GM18502 (cell line): Measurements from ENCODE around the gene FBN2.
"Not testable (repeated sequence)": the region's sequence is repeated elsewhere in the genome, so short reads cannot be mapped to it uniquely, and the experiment has no call there.

ENCODE experiments used
- ATAC-seq: cut with Tn5 transposase; IDR thresholded peaks from one replicate; pipeline ENCODE4 v1.9.1; 2021; ENCODE audit warnings: mild to moderate bottlenecking; ENCODE audit not compliant: unreplicated experiment, poor library complexity

Gene FBN2

DNA sequence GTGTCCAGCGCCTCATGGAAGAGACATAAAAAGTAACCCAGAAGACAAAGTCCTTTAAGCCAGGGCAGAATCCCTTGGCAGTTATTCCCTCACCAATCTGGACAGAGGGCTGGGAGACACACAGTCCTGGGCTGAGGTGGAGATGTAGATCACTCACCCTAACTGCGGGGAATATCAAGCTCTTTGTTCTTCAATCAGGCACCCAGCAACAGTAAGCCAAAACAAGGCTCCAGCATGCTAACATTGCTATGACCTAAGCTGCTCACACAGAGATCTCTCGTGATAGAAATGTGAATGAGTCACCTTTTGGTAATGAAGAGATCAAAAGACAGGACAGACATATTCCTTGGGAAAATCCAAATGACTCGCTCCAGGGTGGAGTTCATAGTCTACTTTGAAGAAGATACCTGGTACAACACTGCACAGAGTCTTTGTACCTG is 101.3 kb downstream of the FBN2 start:
- no peak for ATAC-seq

GRCh38 chr5:128435861-128436260 is 102.2 kb downstream of the FBN2 start:
- no peak for ATAC-seq

DNA sequence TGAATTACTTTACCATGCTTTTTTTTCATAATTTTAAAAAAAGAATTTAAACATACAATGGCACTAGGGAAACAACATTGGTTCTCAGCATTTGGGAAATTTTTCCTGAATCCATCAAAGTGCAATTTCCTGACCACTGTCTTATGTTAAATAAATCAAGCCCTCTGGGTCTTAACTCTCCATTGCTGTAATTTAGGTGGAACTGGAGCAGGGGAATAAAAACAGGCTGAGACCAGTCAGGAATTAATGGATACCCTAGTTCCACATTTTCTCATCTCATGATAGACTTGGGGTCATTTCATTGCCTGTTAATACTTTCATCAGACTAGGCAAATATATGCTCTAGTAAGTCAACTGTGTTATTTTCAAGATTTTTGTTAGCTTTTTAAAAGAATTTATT is 103.1 kb downstream of the FBN2 start:
- ATAC-seq, result no peak

DNA sequence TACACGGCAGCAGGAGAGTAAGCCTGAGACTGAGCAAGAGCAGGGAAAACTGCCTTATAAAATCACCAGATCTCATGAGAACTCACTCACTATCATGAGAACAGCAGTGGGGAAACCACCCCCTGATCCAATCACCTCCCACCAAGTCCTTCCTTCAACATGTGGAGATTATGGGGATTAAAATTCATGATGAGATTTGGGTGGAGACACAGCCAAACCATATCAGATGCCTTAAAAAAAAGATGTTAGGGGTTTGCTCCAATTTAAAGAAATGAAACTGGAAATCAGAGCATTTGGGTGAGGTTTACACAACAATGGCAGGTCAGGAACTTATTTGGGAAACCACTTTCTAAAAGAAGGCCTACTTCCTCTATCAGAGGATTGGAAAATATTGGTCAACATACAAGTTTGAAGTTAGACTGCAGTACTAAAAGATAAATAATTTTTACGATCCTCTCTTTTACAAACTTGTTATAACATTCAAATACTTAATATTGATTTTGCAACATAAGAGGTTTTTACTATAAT is 105.1 kb downstream of the FBN2 start:
- no peak for ATAC-seq

DNA sequence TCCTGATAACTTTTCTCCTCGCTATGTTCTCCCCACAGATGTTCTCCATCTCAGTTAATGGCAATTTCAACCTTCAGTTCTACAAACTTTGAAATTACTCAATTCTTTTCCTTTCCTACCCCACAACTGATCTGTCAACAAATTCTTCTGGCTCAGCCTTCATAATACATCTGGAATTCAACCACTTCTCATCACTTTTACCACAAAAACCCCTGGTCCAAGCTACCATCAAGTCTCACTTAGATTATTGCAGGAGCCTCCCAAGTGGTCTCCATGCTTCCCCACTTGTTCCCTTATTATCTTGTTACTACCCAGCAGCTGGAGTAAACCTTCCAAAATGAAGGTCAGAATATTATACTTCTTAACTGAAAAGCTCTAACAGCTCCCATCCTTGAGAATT is 110.1 kb downstream of the FBN2 start:
- ATAC-seq, result no peak

DNA sequence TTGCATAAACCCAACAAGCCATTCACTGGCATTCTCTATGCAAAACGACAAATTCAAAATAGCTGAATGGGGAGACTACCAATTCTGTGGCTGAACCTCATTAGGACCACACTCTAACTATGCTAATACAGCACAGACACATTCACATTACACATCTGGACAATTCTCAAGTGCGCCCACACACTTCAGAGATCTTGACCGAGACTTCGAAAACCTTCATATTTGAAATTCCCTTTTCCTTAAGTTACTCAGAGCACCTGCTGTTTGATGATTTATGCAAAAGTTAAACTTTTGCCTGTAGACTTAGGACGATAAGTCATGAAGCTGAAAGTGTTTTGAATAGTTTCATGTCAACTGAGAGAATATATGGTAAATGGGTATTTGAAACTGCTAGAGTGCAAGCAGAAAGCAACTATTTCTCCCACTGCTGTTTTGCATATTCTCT is 111.9 kb downstream of the FBN2 start:
- peak; percentile 79 for ATAC-seq

DNA sequence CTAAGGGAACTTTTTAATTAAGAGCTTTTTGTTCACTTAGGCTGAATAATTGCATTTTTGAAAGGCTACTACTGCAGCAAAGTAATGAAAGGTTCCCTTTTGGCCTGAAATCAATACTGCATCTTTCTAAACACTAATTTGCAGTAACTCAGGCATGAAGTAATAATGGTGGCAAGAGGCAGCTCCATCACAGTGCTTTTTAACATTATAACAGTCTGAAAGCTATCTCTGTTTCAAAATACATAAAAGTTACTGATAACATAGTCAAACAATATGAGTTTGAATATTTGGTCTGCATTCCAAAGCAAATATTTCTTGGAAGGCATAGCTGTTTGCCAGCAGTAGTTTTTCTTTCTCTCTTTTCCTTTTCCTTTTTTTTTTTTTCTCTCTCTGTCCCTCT is 113.4 kb downstream of the FBN2 start:
- no peak for ATAC-seq

GRCh38 chr5:128422612-128423011 is 115.4 kb downstream of the FBN2 start:
- ATAC-seq, result no peak

GRCh38 chr5:128414469-128414868 is 123.6 kb downstream of the FBN2 start:
- ATAC-seq, result no peak

DNA sequence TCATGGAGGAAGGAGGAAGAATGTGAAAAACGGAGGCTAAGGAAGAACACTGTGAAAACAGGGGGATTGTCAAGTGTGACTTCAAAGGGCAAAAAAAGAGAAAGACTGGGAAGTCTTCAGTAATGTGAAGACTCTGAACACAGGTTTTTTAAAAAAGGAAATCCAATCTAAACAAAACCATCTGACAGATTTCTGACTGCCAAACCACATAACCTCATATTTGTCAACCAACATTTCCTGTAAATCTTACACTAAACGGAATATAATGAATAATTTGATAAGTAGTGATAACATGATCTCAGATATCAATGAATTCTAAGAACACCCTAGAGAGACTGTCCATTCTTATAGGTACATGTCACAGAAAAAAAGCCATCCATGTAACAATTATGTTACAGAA is 124.7 kb downstream of the FBN2 start:
- no peak for ATAC-seq

- ATAC-seq, result no peak
Measured at GRCh38 chr5:128412145-128412930, 125.7 kb downstream of the FBN2 start.

GRCh38 chr5:128409166-128409800 is 128.8 kb downstream of the FBN2 start:
- ATAC-seq, result no peak

DNA sequence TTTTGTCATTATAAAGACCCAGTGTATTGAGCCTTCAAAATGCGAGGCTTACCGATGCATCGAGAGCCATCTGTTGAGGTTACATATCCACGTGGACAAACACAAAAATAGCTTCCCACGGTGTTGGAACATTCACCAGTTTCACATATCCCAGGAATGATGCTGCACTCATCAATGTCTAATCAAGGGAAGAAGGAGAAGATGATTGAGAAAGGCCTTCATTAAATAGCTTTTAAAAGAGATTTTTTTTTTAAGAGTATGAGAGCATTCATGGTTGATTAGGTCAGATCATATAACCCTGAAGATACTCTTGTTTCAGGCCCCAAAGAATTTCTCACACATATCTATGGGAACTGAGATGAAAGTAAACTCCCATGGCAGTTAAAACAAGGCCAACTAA is 129.4 kb downstream of the FBN2 start:
- no peak for ATAC-seq

DNA sequence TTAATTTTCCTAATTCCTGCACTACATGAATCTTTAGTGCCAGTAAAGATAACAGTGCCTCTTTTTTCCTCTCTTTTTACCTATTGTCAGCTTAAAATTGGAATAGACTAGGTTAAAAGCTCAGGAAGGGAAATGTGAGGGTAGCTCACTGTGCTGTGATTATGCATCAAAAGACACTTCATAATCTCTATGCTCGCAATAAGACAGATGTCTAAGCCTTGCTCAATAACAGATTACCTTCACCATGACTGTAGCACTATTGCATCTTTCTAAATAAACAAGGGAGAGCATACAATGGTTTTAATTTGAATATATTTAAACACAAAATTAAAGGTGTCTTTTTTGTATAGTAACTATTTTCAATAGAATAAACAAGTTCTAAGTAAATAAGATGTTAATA is 130.1 kb downstream of the FBN2 start:
- no peak for ATAC-seq

- ATAC-seq, result no peak
Measured at GRCh38 chr5:128406803-128407202, 131.2 kb downstream of the FBN2 start.

DNA sequence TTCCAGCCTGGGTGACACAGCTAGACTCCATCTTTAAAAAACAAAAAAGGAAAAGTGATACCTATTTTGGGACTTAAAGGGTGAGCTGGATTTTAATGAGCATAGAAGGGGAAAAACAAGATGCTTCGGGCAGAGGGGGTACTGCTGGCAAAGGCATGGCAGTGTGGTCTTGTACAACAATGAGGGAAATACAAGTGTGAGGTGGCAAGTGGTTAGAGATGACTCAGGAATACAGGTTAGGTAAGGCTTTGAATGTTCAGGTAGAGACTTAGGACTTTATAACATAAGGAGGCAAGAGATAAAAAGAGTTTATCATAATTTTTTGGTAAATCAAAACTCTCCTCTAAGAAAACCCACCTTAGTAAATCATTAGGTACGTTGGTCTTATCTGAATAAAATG is 132.9 kb downstream of the FBN2 start:
- no peak for ATAC-seq

GRCh38 chr5:128403333-128403732 is 134.7 kb downstream of the FBN2 start:
- ATAC-seq, result no peak

GRCh38 chr5:128402506-128402905 is 135.5 kb downstream of the FBN2 start:
- no peak for ATAC-seq

DNA sequence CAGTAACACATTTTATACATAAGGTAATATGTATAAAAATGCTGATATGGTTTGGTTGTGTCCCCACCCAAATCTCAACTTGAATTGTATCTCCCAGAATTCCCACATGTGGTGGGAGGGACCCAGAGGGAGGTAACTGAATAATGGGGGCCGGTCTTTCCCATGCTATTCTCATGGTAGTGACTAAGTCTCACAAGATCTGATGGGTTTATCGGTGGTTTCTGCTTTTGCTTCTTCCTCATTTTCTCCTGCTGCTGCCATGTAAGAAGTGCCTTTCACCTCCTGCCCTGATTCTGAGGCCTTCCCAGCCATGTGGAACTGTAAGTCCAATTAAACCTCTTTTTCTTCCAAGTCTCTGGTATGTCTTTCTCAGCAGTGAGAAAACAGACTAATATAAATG is 137.3 kb downstream of the FBN2 start:
- ATAC-seq, result not testable (repeated sequence)

GRCh38 chr5:128399111-128399510 is 138.9 kb downstream of the FBN2 start:
- ATAC-seq, result no peak

DNA sequence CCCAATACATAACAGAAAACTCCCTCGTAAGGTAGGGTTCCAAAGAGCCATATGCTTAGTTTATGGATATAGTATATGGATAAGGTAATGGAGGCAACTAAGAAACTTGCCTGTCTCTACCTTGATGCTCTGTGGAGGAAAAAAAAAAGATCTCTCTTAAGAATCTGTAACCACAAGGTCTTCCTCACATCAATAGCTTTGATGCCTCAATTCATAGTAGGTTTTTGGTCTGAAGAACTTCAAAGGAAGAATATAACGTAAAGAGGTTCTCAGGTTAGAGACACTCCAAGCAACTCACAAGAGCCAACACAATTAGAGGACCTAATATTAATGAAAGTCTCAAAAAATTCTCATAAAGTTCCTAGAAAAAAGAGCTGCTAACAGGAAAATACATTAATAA is 140.2 kb downstream of the FBN2 start:
- no peak for ATAC-seq

- no peak for ATAC-seq
Measured at GRCh38 chr5:128395073-128395472, 143.0 kb downstream of the FBN2 start.
